ENCODE data around the gene IL15RA.

IL15RA gene

DNA sequence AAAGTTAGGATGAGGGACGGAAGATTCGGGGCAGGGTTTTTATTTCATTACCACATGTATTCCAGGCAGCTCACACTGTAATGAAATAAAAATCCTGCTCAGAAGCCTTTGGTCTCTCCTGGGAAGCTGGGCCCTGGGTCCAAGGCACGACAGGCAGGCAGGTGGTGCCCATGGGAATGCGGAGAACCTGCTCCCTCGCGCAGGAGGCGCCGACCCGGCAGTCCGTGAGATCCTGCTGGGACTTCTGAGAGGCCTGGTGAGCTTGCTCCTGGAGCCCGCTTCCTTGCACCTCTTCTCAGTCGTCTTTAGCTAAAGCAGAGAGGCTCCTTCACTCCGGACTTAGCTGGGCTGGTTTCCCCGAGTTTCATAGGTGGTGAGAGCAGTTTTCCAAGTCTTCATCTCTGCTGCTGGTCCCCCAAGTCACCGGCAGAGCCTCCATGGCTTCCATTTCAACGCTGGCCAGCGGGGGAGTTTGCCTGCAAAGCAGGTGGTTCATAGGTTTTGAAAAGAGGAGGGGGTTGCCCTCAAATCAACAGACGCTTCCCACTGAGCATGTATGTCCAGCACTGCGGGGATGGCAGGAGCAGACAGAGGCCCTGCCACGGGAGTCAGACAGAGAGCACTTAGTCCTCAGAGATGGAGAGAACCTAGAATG is 24.5 kb downstream of the IL15RA start:
- TF ChIP-seq, protein P1, sequence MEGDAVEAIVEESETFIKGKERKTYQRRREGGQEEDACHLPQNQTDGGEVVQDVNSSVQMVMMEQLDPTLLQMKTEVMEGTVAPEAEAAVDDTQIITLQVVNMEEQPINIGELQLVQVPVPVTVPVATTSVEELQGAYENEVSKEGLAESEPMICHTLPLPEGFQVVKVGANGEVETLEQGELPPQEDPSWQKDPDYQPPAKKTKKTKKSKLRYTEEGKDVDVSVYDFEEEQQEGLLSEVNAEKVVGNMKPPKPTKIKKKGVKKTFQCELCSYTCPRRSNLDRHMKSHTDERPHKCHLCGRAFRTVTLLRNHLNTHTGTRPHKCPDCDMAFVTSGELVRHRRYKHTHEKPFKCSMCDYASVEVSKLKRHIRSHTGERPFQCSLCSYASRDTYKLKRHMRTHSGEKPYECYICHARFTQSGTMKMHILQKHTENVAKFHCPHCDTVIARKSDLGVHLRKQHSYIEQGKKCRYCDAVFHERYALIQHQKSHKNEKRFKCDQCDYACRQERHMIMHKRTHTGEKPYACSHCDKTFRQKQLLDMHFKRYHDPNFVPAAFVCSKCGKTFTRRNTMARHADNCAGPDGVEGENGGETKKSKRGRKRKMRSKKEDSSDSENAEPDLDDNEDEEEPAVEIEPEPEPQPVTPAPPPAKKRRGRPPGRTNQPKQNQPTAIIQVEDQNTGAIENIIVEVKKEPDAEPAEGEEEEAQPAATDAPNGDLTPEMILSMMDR (IDR thresholded peaks at IDR 0.05; ENCODE audit: low read length, missing control alignments) = no peak
- no peak for DNase-seq (ENCODE audit: low read depth)
- no peak overlapping the region for H3K4me3 ChIP-seq (replicated peaks; ENCODE audit: low read depth, low read length)

DNA sequence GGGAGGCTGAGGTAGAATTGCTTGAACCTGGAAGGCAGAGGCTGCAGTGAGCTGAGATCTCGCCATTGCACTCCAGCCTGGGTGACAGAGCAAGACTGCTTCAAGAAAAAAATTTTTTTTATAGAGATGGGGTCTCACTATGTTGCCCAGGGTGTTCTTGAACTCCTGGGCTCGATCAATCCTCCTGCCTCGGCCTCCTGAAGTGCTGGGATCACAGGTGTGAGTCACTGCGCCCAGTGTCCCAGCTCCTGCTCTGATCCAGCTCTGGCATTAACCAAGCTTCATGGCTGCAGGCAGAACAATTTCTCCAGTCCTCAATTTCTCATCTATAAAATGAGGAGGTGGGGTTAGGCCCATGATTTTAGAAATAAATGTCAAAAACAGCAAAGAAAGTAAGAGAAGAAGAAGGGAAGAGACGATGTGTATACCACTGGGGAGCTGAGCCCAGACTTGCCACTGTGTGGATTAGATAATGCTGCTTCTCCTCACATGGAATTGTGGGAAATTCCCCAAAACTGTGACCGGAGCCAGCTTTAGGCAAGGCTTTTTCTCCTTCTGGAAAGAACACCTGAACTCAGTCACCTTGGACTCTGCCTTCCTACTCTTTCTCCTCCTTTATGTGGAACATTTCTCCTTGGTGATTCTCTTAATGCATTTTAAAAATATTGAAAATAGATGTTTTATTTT is 25.5 kb downstream of the IL15RA start:
- no peak overlapping the region for H3K4me3 ChIP-seq (replicated peaks; ENCODE audit: low read depth, low read length)
- TF ChIP-seq, protein P1 (IDR thresholded peaks at IDR 0.05; ENCODE audit: low read length, missing control alignments) = no peak
- DNase-seq (ENCODE audit: low read depth) = no peak

DNA sequence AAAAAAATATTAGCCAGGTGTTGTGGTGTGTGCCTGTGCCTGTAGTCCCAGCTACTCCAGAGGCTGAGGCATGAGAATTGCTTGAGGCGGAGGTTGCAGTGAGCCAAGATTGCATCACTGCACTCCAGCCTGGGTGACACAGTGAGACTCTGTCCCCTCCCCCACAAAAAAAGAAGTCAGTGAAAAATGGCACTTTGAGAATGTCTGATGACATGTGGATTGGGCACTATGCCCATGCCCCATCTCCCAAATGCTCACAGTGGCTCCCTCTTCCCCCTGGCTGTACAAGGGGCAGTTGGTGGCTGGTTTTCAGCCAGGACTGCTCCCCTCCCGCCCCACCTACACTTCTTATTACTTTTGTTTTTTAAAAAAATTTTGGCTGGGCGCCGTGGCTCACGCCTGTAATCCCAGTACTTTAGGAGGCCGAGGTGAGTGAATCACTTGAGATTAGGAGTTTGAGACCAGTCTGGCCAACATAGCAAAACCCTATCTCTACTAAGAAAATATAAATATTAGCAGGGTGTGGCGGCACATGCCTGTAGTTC is 26.1 kb downstream of the IL15RA start:
- DNase-seq (ENCODE audit: low read depth) = peak; percentile 70
- no peak overlapping the region for H3K4me3 ChIP-seq (replicated peaks; ENCODE audit: low read depth, low read length)
- TF ChIP-seq, protein P1 (IDR thresholded peaks at IDR 0.05; ENCODE audit: low read length, missing control alignments) = no peak

- DNase-seq (ENCODE audit: low read depth) = peak; percentile 75
- no peak overlapping the region for H3K4me3 ChIP-seq (replicated peaks; ENCODE audit: low read depth, low read length)
- TF ChIP-seq, protein P1 (IDR thresholded peaks at IDR 0.05; ENCODE audit: low read length, missing control alignments) = peak; percentile 67
Observed at GRCh38 chr10:5949009-5949759, 28.2 kb downstream of the IL15RA start.

GRCh38 chr10:5948208-5948585 is 29.1 kb downstream of the IL15RA start:
- H3K4me3 ChIP-seq (replicated peaks; ENCODE audit: low read depth, low read length) = no peak overlapping the region
- DNase-seq (ENCODE audit: low read depth) = no peak
- TF ChIP-seq, protein P1 (IDR thresholded peaks at IDR 0.05; ENCODE audit: low read length, missing control alignments) = no peak

DNA sequence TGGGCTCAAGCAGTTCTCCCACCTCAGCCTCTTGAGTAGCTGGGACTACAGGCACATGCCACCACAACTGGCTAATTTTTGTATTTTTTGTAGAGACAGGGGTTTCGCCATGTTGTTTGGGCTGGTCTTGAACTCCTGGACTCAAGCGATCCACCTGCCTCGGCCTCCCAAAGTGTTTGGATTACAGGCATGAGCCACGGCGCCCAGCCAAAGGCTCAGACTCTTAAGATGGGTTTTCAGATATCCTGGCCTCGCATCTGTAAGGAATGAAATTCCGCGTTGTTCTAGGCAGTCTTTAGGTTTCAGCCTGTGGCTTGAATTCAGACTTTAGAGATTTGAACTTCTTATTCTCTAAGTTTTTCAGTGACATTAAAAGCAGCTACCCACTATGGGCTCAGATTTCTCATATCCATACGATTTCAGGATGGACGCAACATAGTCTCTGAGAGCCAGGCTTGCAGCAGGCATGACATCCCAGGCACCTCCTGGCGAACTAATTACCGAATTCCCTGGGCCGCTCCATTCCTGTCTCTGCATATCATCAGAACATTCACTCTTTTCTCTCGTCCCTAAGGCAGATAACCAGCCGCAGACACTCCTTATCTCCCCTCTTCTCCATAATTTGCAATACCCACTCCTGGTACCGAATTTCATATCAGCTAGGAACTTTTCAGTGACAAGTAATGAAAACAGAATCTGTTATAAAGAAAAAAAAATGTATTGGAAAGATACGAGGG is 29.7 kb downstream of the IL15RA start:
- DNase-seq (ENCODE audit: low read depth) = no peak
- TF ChIP-seq, protein P1 (IDR thresholded peaks at IDR 0.05; ENCODE audit: low read length, missing control alignments) = no peak
- no peak overlapping the region for H3K4me3 ChIP-seq (replicated peaks; ENCODE audit: low read depth, low read length)
